Stimulated activated CD8-positive, alpha-beta memory T cell treated with anti-CD3 and anti-CD28 coated beads, Interleukin-4, amount 100 ng/mL, for 48 hours (primary cell): ENCODE data around the gene TSPY8.
"Not testable (repeated sequence)": the region's sequence is repeated elsewhere in the genome, so short reads cannot be mapped to it uniquely, and the experiment has no call there.

Experiments used
- DNase-seq: peaks from one replicate; pipeline ENCODE4 v3.0.0-alpha.2; 2020

Gene TSPY8

DNA sequence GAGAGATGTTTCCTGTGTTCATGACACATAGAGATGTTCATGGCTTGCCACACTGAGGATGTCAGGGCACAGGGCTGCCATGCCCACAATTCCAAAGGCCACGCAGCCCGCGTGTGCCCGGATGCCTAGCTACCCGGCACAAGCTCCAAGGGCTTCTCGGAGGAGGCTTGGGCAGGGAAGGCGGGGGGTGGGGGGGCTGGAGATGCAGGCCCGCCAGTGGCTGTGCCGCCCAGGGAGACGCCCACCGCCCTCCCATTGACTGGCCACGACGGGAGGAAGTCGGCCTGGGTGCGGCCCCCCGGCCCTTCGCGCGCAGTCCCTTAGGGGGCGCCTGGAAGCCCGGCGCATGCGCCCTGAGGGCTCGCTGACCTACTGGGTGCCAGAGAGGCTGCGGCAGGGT is at the start of gene TSPY8:
TSS of gene TSPY8 (plus strand) at position 301 of the 400 bp plus-strand sequence. CDS start at position 347, 46 bp downstream.
- not testable (repeated sequence) for DNase-seq

DNA sequence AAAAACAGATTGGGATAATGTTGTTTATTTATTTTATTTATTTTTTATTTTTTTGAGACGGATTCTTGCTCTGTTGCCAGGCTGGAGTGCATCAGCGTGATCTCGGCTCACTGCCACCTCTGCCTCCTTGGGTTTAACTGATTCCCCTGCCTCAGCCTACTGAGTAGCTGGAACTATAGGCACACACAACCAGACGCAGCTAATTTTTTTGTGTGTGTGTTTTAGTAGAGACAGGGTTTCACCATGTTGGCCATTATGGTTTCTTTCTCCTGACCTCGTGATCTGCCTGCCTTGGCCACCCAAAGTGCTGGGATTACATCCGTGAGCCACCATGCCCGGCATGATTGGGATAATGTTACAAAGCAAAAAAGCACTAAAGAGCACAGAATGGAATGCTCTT is 36.6 kb upstream of the TSPY8 start:
- DNase-seq, result no peak

- not testable (repeated sequence) for DNase-seq
Measured at GRCh38 chrY:9337164-9337563, 20.4 kb upstream of the TSPY8 start, which contains the start of gene TSPY4. TSPY4 (plus strand) TSS chrY:9337464; CDS start chrY:9337510, 46 bp downstream.

DNA sequence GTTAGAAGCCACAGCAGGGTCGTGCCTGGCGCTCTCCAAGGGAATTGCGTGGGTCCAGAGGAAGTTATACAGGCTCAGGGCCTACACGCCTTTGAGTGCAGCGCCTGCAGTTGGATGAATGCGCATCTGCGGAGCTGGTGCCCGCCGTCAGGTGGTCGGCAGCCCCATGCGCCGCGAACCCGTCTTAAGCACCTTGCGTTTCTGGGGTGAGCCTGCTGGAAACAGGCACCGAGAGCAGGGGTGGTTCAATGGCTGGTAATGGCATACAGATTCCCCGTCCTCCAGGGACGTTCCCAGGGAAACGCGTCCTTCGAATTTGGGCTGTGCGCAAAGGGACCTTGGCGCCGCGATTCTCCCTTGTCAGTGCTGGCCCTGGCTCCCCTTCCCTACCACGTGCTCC is 38.9 kb downstream of the TSPY8 start:
- peak; percentile 16 for DNase-seq

DNA sequence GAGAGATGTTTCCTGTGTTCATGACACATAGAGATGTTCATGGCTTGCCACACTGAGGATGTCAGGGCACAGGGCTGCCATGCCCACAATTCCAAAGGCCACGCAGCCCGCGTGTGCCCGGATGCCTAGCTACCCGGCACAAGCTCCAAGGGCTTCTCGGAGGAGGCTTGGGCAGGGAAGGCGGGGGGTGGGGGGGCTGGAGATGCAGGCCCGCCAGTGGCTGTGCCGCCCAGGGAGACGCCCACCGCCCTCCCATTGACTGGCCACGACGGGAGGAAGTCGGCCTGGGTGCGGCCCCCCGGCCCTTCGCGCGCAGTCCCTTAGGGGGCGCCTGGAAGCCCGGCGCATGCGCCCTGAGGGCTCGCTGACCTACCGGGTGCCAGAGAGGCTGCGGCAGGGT is 40.5 kb downstream of the TSPY8 start, which contains the start of gene TSPY3:
TSS of gene TSPY3 (plus strand) at position 301 of the 400 bp plus-strand sequence. CDS start at position 347, 46 bp downstream.
- not testable (repeated sequence) for DNase-seq
